Measurements from ENCODE around the gene NR6A1. TPM values are rescaled to one million over a fixed set of nuclear protein-coding genes. Genes with fewer than 3 reads are reported as not detected.
A peak's percentile ranks its signal among the peaks of the same experiment; 100 is the strongest.
"Not testable (repeated sequence)": the region's sequence is repeated elsewhere in the genome, so short reads cannot be mapped to it uniquely, and the experiment has no call there.

Gene NR6A1
- polyA plus RNA-seq, 1 experiment, result 0.10 TPM

DNA sequence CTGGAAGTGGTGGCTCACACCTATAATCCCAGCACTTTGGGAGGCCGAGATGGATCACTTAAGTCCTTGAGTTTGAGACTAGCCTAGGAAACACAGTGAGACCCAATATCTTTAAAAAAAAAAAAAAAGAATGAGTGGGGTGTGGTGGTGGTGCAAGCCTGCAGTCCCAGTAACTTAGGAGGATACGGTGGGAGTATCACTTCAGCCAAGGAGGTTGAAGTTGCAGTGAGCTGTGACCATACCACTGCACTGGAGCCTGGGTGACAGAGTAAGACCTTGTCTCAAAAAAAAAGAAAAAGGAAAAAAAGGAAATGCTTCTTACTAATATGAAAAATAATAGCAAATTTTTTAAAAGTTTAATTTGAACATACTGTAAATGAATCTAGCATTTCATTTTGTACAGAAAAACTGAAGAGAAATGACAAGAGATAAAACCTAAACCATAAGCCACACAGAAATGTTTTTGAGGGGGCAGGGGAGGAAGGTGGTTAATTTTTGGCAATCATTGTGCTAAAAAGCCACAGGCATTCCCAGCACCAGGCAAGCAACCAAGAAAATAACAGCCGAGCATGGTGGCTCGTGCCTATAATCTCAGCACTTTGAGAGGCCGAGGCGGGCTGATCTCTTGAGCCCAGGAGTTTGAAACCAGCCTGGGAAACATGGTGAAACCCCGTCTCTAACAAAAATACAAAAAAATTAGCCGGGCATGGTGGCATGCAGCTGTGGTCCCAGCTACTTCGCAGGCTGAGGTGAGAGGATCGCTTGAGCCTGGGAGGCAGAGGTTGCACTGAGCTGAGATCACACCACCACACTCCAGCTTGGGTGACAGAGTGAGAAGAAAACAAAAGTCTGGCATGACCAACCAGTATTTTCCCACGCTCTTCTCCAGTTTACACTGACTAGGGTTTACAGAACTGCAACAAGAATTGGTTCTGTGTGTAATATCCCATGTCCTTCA, 149.5 kb downstream of the NR6A1 start:
- Histone ChIP-seq H3K27ac (ENCODE audit: low read depth, low read length) (no peak overlapping the region), H3K4me3 (ENCODE audit: low read depth, low read length) (no peak overlapping the region), H3K9me3 (ENCODE audit: control insufficient read depth, insufficient read depth, low read length) (no peaks in the 10 kb centered on the region), H3K27me3 (ENCODE audit: control insufficient read depth, insufficient read depth, low read length) (no peaks in the 10 kb centered on the region)
- DNase-seq (ENCODE audit: low read depth, low spot score), result no peak
- POLR2A ChIA-PET, result interaction anchor here (0.7 kb wide), 2 partner anchors 37 to 147 kb away, joined by 4 to 5 read pairs; no protein-coding TSS in a partner anchor
- CTCF ChIA-PET, result interaction anchor here (0.9 to 3.5 kb wide), 3 partner anchors 90 to 273 kb away, joined by 4 to 22 read pairs (median 4); no protein-coding TSS in a partner anchor
- TF ChIP-seq CTCF (IDR thresholded peaks at IDR 0.05; ENCODE audit: low read depth, low read length), result no peak

DNA sequence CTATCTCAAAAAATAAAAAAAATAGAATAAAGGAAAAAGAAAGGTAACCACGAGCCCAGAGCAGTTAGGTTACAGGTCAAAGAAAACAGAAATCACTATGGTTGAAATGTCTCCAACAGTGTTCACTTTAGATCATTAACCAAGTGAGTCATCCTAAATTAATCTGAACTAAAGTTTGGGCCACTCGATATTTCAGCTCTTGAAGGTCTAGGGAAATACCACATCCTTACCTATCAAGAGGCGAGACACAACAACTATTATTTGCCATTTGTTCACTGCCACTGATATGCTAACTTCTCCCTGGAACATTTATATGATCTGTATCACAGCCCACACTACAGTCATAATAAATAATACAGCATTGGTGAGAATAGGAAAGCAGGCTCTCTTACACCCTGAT, 152.6 kb downstream of the NR6A1 start:
- Histone ChIP-seq H3K4me3 (ENCODE audit: low read depth, low read length) (no peak overlapping the region), H3K27me3 (ENCODE audit: control insufficient read depth, insufficient read depth, low read length) (peaks cover 4% of the 10 kb centered on the region), H3K27ac (ENCODE audit: low read depth, low read length) (no peak overlapping the region), H3K9me3 (ENCODE audit: control insufficient read depth, insufficient read depth, low read length) (no peaks in the 10 kb centered on the region)
- POLR2A ChIA-PET, result no interaction called here
- no peak for DNase-seq (ENCODE audit: low read depth, low spot score)
- no peak for TF ChIP-seq CTCF (IDR thresholded peaks at IDR 0.05; ENCODE audit: low read depth, low read length)
- CTCF ChIA-PET, result interaction anchor here (0.6 to 8.5 kb wide), 23 partner anchors 8 to 146 kb away, joined by 3 to 314 read pairs (median 19); no protein-coding TSS in a partner anchor

- TF ChIP-seq CTCF (IDR thresholded peaks at IDR 0.05; ENCODE audit: low read depth, low read length), result peak; percentile 98
- Histone ChIP-seq H3K4me3 (ENCODE audit: low read depth, low read length) (no peak overlapping the region), H3K27ac (ENCODE audit: low read depth, low read length) (no peak overlapping the region), H3K27me3 (ENCODE audit: control insufficient read depth, insufficient read depth, low read length) (peaks cover 4% of the 10 kb centered on the region), H3K9me3 (ENCODE audit: control insufficient read depth, insufficient read depth, low read length) (no peaks in the 10 kb centered on the region)
- ChIA-PET CTCF (interaction anchor here (0.6 to 8.5 kb wide), 71 partner anchors 9 to 235 kb away, joined by 3 to 314 read pairs (median 5); partner anchors contain the start of gene WDR38), POLR2A (interaction anchor here (0.6 kb wide), 1 partner anchor 69 kb away, joined by 3 read pairs; no protein-coding TSS in a partner anchor)
- DNase-seq (ENCODE audit: low read depth, low spot score), result peak; percentile 48
Observed at GRCh38 chr9:124617477-124618141, 153.5 kb downstream of the NR6A1 start.

- POLR2A ChIA-PET, result interaction anchor here (0.6 kb wide), 1 partner anchor 69 kb away, joined by 3 read pairs; no protein-coding TSS in a partner anchor
- H3K27me3 ChIP-seq (ENCODE audit: control insufficient read depth, insufficient read depth, low read length), result peaks cover 4% of the 10 kb centered on the region
- TF ChIP-seq CTCF (IDR thresholded peaks at IDR 0.05; ENCODE audit: low read depth, low read length), result no peak
- no peak overlapping the region for H3K4me3 ChIP-seq (ENCODE audit: low read depth, low read length)
- no peaks in the 10 kb centered on the region for H3K9me3 ChIP-seq (ENCODE audit: control insufficient read depth, insufficient read depth, low read length)
- no peak for DNase-seq (ENCODE audit: low read depth, low spot score)
- CTCF ChIA-PET, result interaction anchor here (0.6 to 8.5 kb wide), 64 partner anchors 9 to 236 kb away, joined by 3 to 314 read pairs (median 5); partner anchors contain the start of gene WDR38
- H3K27ac ChIP-seq (ENCODE audit: low read depth, low read length), result no peak overlapping the region
Observed at GRCh38 chr9:124616961-124617360, 154.2 kb downstream of the NR6A1 start.

DNA sequence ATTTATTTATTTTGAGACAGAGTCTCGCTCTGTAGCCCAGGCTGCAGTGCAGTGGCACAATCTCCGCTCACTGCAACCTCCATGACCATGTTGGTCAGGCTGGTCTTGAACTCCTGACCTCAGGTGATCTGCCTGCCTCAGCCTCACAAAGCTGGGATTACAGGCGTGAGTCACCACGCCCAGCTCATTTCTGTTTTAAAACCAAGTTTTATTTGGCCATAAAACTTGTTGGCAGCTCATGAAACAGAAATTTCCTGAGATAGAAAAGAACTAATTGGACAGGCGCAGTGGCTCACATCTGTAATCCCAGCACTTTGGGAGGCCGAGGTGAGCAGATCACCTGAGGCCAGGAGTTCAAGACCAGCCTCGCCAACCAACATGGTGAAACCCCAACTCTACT, 155.3 kb downstream of the NR6A1 start:
- DNase-seq (ENCODE audit: low read depth, low spot score); POLR2A ChIA-PET; H3K4me3 ChIP-seq (ENCODE audit: low read depth, low read length); H3K9me3 ChIP-seq (ENCODE audit: control insufficient read depth, insufficient read depth, low read length); H3K27me3 ChIP-seq (ENCODE audit: control insufficient read depth, insufficient read depth, low read length); H3K27ac ChIP-seq (ENCODE audit: low read depth, low read length): not testable (repeated sequence)
- CTCF ChIA-PET, result interaction anchor here (0.6 to 8.5 kb wide), 7 partner anchors 9 to 138 kb away, joined by 3 to 314 read pairs (median 5); no protein-coding TSS in a partner anchor
